CD14-positive monocyte (primary cell): ENCODE data around the gene RACK1. TPM values are rescaled to one million over a fixed set of nuclear protein-coding genes. Genes with fewer than 3 reads are reported as not detected.

ENCODE experiments used
- DNase-seq, 3 donors: peaks; one replicate each; pipeline ENCODE4 v3.0.0-alpha.2; 2011 to 2022
- H2AFZ ChIP-seq: 2 replicates; pipeline ENCODE4 v1.6.0; 2012; ENCODE audit warnings: mild to moderate bottlenecking, low read depth, low read length, inconsistent platforms; ENCODE audit not compliant: insufficient read depth, poor library complexity, severe bottlenecking
- H3K27ac ChIP-seq, 2 donors: 1 replicate in 1 of 2; 2 replicates in 1 of 2; pipeline ENCODE4 v1.5.1; 2012 to 2013; ENCODE audit warnings: low read length in 2 of 2, control low read depth in 1 of 2, inconsistent platforms in 1 of 2, low read depth in 1 of 2, mild to moderate bottlenecking in 1 of 2
- H3K27me3 ChIP-seq, 2 donors: one replicate each; pipeline versions ENCODE4 v1.6.0 to v1.6.1; 2011 to 2013; ENCODE audit warnings: low read length in 2 of 2; ENCODE audit not compliant: control insufficient read depth in 2 of 2, insufficient read depth in 2 of 2
- H3K36me3 ChIP-seq, 2 donors: replicated peaks in 1 of 2; 1 replicate in 1 of 2; 2 replicates in 1 of 2; pipeline versions ENCODE4 v1.5.1 to v1.6.1; 2012 to 2013; ENCODE audit warnings: low read length in 2 of 2, control low read depth in 1 of 2, inconsistent platforms in 1 of 2, mild to moderate bottlenecking in 1 of 2; ENCODE audit not compliant: insufficient read depth in 2 of 2, control insufficient read depth in 1 of 2
- H3K4me1 ChIP-seq, 2 donors: 1 replicate in 1 of 2; 2 replicates in 1 of 2; pipeline versions ENCODE4 v1.5.1 to v1.6.1; 2012 to 2013; ENCODE audit warnings: low read length in 2 of 2, control low read depth in 1 of 2, inconsistent platforms in 1 of 2, mild to moderate bottlenecking in 1 of 2, moderate library complexity in 1 of 2; ENCODE audit not compliant: insufficient read depth in 2 of 2, control insufficient read depth in 1 of 2
- H3K4me2 ChIP-seq: replicated peaks from 2 replicates; pipeline ENCODE3; 2012; ENCODE audit warnings: low read length, moderate library complexity, mild to moderate bottlenecking; ENCODE audit not compliant: poor library complexity, severe bottlenecking; ENCODE audit errors: extremely low read depth
- H3K4me3 ChIP-seq, 3 experiments: fragments of 200-600 bp in 1 of 3; sonication (generic) in 1 of 3; replicated peaks in 1 of 3; 1 replicate in 2 of 3; 2 replicates in 1 of 3; pipeline ENCODE4 v1.5.1; 2011 to 2013; ENCODE audit warnings: low read length in 3 of 3, mild to moderate bottlenecking in 3 of 3, control low read depth in 2 of 3, low read depth in 2 of 3, inconsistent platforms in 1 of 3, moderate library complexity in 1 of 3
- H3K79me2 ChIP-seq: 2 replicates; pipeline ENCODE4 v1.6.0; 2012; ENCODE audit warnings: mild to moderate bottlenecking, control low read depth, inconsistent platforms, low read length, moderate library complexity; ENCODE audit not compliant: insufficient read depth
- H3K9ac ChIP-seq: 2 replicates; pipeline ENCODE4 v1.6.0; 2017; ENCODE audit warnings: low read length, mild to moderate bottlenecking; ENCODE audit not compliant: insufficient read depth, poor library complexity, severe bottlenecking
- H3K9me3 ChIP-seq, 2 donors: replicated peaks in 1 of 2; 1 replicate in 1 of 2; 2 replicates in 1 of 2; pipeline versions ENCODE4 v1.5.1 to v1.6.1; 2012 to 2013; ENCODE audit warnings: low read length in 2 of 2, control low read depth in 1 of 2; ENCODE audit not compliant: control insufficient read depth in 1 of 2, insufficient read depth in 1 of 2
- H4K20me1 ChIP-seq: 2 replicates; pipeline ENCODE4 v1.6.0; 2012; ENCODE audit warnings: mild to moderate bottlenecking, low read length, control low read depth, moderate library complexity; ENCODE audit not compliant: insufficient read depth
- H3K27ac Mint-ChIP-seq, 7 donors: one replicate each; pipeline ENCODE4 v1.8.0; 2020; ENCODE audit warnings: mild to moderate bottlenecking in 7 of 7, mixed read lengths in 7 of 7, moderate library complexity in 6 of 7, inconsistent platforms in 2 of 7
- H3K27me3 Mint-ChIP-seq, 3 donors: one replicate each; pipeline ENCODE4 v1.8.0; 2021 to 2022; ENCODE audit warnings: low read depth in 3 of 3, mild to moderate bottlenecking in 3 of 3, mixed read lengths in 3 of 3, moderate library complexity in 3 of 3, inconsistent platforms in 1 of 3
- H3K36me3 Mint-ChIP-seq, 2 donors: one replicate each; pipeline ENCODE4 v1.8.0; 2020; ENCODE audit warnings: mixed read lengths in 2 of 2, inconsistent platforms in 1 of 2, mild to moderate bottlenecking in 1 of 2
- H3K4me1 Mint-ChIP-seq: one replicate; pipeline ENCODE4 v1.8.0; 2020; ENCODE audit warnings: mild to moderate bottlenecking, mixed read lengths
- H3K4me3 Mint-ChIP-seq, 2 donors: one replicate each; pipeline ENCODE4 v1.8.0; 2020; ENCODE audit warnings: mild to moderate bottlenecking in 2 of 2, mixed read lengths in 2 of 2, moderate library complexity in 1 of 2
- H3K9me3 Mint-ChIP-seq, 7 donors: one replicate each; pipeline ENCODE4 v1.8.0; 2020 to 2022; ENCODE audit warnings: mixed read lengths in 7 of 7, mild to moderate bottlenecking in 6 of 7, moderate library complexity in 6 of 7, inconsistent platforms in 2 of 7
- WGBS: methylation state at CpG from one replicate; pipeline ENCODE4 v1.1.5; 2013; ENCODE audit warnings: missing lambda C conversion rate; ENCODE audit not compliant: insufficient coverage; 5-methylcytosine and 5-hydroxymethylcytosine counted together
- intact Hi-C, 2 donors: fragments of 100-400 bp; cut with micrococcal nuclease; formaldehyde crosslinking; loops; one replicate each; pipeline versions ENCODE4 v1.15.0 to v1.15.1; 2023
- polyA plus RNA-seq, 3 donors: library from polyadenylated mRNA; depleted of rRNA in 1 of 3; unstranded in 2 of 3; stranded (reverse) in 1 of 3; fragments of 300-500 nt in 2 of 3; fragments of >200 nt in 1 of 3; fragmentation: Illumina TruSeq in 2 of 3; gene quantifications; 1 replicate in 2 of 3; 2 replicates in 1 of 3; pipeline ENCODE4 v1.2.3, GENCODE V29; 2012 to 2021
- TF ChIP-seq, protein P1 (sequence below): fragments of 200-600 bp; IDR thresholded peaks from one replicate; pipeline ENCODE4 v1.8.0; 2022; ENCODE audit warnings: antibody characterized with exemption, mild to moderate bottlenecking

RACK1 gene
- polyA plus RNA-seq, 3 donors, result 1,150 to 2,356 (median 1,195) TPM

DNA sequence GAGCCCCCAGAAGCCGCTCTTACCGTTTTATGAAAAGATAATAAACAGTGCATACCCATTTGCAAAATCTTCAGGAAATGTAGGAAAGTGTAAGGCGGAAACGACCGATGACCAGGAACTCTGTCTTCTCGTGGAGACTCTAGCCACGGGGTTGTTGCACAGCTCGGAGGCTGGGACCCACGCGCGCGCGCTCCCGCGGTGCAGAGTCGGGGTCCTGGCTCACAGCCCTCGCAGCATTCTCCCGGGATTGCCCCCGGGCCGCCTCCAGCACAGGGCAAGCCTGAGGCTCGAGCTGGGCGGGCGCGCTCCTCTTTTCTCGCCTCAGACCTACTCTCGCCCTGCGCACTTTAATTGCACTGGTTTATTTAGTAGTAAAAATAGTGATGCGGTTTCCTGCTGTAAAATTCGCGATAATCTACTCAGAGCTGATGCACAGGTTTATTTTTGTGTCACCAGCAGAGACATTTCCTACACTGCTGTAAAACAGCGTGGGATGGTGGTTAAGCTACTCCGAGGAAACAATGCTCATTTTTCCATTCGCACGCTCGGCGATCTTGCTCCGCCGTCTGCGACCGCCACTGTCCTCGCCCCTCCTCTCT, 54.2 kb downstream of the RACK1 start:
- Mint-ChIP-seq H3K27me3 (peaks cover 15 to 41% (median 22%) of the 10 kb centered on the region in 3 donors), H3K36me3 (peaks cover 0 to 7% of the 10 kb centered on the region in 2 donors), H3K27ac (peak overlapping the region in 5 of 7 donors; percentile 74 to 88 (median 81)), H3K9me3 (peaks cover 0 to 4% (median 2%) of the 10 kb centered on the region in 7 donors), H3K4me3 (peak overlapping the region; percentile 98), H3K4me1 (peaks cover 43% of the 10 kb centered on the region)
- under 1% methylated on average over 36 of the region's 41 CpGs for WGBS
- TF ChIP-seq, protein P1, sequence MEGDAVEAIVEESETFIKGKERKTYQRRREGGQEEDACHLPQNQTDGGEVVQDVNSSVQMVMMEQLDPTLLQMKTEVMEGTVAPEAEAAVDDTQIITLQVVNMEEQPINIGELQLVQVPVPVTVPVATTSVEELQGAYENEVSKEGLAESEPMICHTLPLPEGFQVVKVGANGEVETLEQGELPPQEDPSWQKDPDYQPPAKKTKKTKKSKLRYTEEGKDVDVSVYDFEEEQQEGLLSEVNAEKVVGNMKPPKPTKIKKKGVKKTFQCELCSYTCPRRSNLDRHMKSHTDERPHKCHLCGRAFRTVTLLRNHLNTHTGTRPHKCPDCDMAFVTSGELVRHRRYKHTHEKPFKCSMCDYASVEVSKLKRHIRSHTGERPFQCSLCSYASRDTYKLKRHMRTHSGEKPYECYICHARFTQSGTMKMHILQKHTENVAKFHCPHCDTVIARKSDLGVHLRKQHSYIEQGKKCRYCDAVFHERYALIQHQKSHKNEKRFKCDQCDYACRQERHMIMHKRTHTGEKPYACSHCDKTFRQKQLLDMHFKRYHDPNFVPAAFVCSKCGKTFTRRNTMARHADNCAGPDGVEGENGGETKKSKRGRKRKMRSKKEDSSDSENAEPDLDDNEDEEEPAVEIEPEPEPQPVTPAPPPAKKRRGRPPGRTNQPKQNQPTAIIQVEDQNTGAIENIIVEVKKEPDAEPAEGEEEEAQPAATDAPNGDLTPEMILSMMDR, result no peak
- H3K4me3 ChIP-seq, result peak overlapping the region; percentile 64 to 96 (median 95)
- peaks cover 0 to 19% of the 10 kb centered on the region in 2 donors for H3K27me3 ChIP-seq
- H4K20me1 ChIP-seq, result no peaks in the 10 kb centered on the region
- peak overlapping the region; percentile 91 for H2AFZ ChIP-seq
- H3K27ac ChIP-seq, result peak overlapping the region in 1 of 2 donors; percentile 8
- H3K4me2 ChIP-seq, result peak overlapping the region; percentile 100
- no peaks in the 10 kb centered on the region for H3K36me3 ChIP-seq
- intact Hi-C loops, result loop anchor here (1.0 to 2.0 kb wide), 3 partner anchors 15 to 33 kb away; partner anchors contain the start of gene TRIM7 (in 1 of the 2)
- H3K9ac ChIP-seq, result peak overlapping the region; percentile 67
- DNase-seq, result no peak
- no peaks in the 10 kb centered on the region for H3K9me3 ChIP-seq
- no peaks in the 10 kb centered on the region for H3K79me2 ChIP-seq
- peaks cover 50 to 54% of the 10 kb centered on the region in 2 donors for H3K4me1 ChIP-seq

DNA sequence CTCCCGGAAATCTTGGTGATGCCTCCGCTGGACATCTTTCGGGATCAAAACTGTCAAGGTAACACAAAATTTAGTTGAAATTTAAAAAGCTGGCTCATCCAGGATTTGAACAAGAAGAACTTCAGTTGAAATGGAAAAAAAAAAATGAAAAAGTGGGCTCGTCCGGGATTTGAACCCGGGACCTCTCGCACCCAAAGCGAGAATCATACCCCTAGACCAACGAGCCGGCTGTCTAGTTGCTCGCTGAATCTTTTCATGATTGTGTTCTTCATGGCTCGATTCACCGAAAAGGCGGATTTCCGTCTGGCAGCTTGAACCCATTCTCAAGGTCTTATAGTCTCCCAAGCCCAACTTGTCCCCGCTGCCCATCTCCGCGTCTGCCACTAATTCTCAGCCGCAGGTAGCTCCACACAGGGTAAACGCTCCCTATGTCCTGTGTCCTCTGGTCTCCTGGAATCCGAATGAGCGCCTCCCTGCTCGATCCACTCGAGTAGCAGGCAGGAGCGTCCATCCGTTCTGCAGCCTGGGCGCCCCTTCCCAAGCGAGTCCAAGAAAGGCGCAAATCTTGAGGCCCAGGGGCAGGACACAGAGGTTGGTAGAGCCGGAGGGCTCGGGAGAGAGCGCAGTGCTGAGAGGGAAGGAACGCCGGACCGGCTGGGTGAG, 54.9 kb downstream of the RACK1 start:
- peak overlapping the region; percentile 74 to 88 (median 79) for H3K27ac Mint-ChIP-seq
- H3K79me2 ChIP-seq, result no peaks in the 10 kb centered on the region
- TF ChIP-seq, protein P1, result no peak
- H3K4me1 Mint-ChIP-seq, result peaks cover 49% of the 10 kb centered on the region
- peaks cover 55 to 60% of the 10 kb centered on the region in 2 donors for H3K4me1 ChIP-seq
- peak overlapping the region; percentile 64 to 96 (median 95) for H3K4me3 ChIP-seq
- H4K20me1 ChIP-seq, result no peaks in the 10 kb centered on the region
- H3K36me3 ChIP-seq, result no peaks in the 10 kb centered on the region
- peaks cover 0 to 3% of the 10 kb centered on the region in 2 donors for H3K36me3 Mint-ChIP-seq
- peak overlapping the region; percentile 91 for H2AFZ ChIP-seq
- peak overlapping the region; percentile 98 for H3K4me3 Mint-ChIP-seq
- H3K9me3 Mint-ChIP-seq, result peaks cover 0 to 4% (median 4%) of the 10 kb centered on the region in 7 donors
- peaks cover 15 to 47% (median 29%) of the 10 kb centered on the region in 3 donors for H3K27me3 Mint-ChIP-seq
- peak overlapping the region; percentile 31 to 69 for H3K27ac ChIP-seq
- DNase-seq, result peak; percentile 77 to 85 (median 78)
- intact Hi-C loops, result loop anchor here (1.0 to 2.0 kb wide), 3 partner anchors 16 to 33 kb away; partner anchors contain the start of gene TRIM7 (in 1 of the 2)
- peak overlapping the region; percentile 67 for H3K9ac ChIP-seq
- peak overlapping the region; percentile 100 for H3K4me2 ChIP-seq
- WGBS, result 0% methylated on average over 26 of the region's 35 CpGs
- H3K27me3 ChIP-seq, result peaks cover 0 to 19% of the 10 kb centered on the region in 2 donors
- no peaks in the 10 kb centered on the region for H3K9me3 ChIP-seq
